ENCODE results near the gene STK4.
"Not testable (repeated sequence)": the region's sequence is repeated elsewhere in the genome, so short reads cannot be mapped to it uniquely, and the experiment has no call there.

The STK4 gene

DNA sequence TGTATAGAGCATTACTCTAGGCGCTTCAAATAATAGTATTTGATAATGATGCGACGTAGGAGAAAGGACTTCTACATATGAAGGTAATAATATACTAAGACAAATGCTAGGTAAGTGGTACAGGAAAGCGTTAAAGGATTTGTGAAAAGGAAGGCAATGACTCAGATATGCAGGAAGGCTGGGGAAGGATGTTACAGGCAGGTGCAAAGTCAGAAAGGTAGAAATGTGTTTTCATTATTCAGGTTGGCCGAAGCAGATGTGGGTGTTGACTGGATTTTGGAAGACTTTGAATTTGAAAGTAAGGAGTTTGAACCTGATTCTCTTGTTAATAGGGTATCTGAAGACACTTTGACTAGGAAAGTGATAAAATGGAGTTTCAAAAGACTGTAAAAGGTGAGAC is 51.0 kb downstream of the STK4 start:
- no peak overlapping the region for H3K27ac ChIP-seq (ENCODE audit: low read depth, low read length)
- H3K36me3 ChIP-seq (ENCODE audit: insufficient read depth, low read length) = no peaks in the 10 kb centered on the region
- no peaks in the 10 kb centered on the region for H3K27me3 ChIP-seq (ENCODE audit: control insufficient read depth in 1 of 2, insufficient read depth in 2 of 2, low read length in 2 of 2)
- no peak overlapping the region for H3K4me3 ChIP-seq (ENCODE audit: low read depth in 1 of 2, low read length in 2 of 2)
- H3K9ac ChIP-seq (ENCODE audit: low read length) = no peak overlapping the region
- peaks cover 6% of the 10 kb centered on the region for H3K4me1 ChIP-seq (ENCODE audit: insufficient read depth, low read length)
- H3K9me3 ChIP-seq (ENCODE audit: low read length) = no peaks in the 10 kb centered on the region

DNA sequence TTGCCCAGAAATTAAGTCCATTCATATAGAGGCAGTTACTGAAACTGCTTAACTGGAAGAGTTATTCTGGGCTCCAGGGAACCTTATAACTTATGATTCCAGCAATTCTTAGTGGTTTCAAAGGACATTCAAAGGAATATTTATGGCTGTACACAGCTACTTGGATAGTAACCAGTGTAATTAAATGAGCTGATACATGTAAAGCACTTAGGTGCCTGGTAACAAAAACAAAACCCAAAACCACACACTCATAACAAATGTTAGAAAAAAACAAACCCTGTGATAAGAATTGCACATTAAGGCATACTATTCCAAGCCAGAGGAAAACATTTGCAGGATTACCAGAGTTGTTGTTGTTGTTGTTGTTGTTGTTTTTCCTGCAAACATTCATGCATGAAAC is 51.5 kb downstream of the STK4 start:
- H3K4me3 ChIP-seq (ENCODE audit: low read depth in 1 of 2, low read length in 2 of 2) = no peak overlapping the region
- no peaks in the 10 kb centered on the region for H3K9me3 ChIP-seq (ENCODE audit: low read length)
- no peak overlapping the region for H3K27ac ChIP-seq (ENCODE audit: low read depth, low read length)
- no peak overlapping the region for H3K9ac ChIP-seq (ENCODE audit: low read length)
- peaks cover 6% of the 10 kb centered on the region for H3K4me1 ChIP-seq (ENCODE audit: insufficient read depth, low read length)
- H3K27me3 ChIP-seq (ENCODE audit: control insufficient read depth in 1 of 2, insufficient read depth in 2 of 2, low read length in 2 of 2) = no peaks in the 10 kb centered on the region
- no peaks in the 10 kb centered on the region for H3K36me3 ChIP-seq (ENCODE audit: insufficient read depth, low read length)

DNA sequence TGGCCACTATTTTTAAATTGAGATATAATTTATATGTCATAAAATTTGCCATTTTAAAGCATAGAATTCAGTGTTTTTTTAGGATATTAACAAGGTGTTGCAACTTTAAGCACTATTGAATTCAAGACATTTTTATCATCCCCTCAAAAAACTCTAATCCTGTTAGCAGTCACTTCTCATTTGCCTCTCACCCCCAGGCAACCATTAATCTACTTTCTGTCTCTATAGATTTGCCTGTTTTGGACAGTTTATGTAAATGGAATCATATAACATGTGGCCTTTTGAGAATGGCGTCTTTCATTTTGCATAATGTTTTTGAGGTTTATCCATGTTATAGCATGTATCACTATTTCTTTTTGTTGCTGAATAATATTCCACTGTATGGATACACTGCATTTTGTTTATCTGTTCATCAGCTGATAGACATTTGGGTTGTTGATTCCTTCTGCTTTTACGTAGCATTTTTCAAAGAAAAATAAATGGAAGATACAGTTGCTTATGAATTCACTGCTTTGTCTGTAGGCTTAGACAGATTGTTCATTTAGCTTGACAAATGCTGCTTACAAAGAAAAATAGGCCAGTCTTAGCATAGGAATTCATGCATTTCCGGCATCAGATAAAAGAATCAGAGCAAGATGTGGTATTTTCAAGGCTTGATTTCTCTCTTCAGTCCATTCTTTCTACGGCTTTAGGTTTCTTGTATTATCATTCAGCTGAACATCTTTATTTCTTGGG is 52.9 kb downstream of the STK4 start:
- Histone ChIP-seq H3K4me3 (ENCODE audit: low read depth in 1 of 2, low read length in 2 of 2) (no peak overlapping the region), H3K27ac (ENCODE audit: low read depth, low read length) (no peak overlapping the region), H3K27me3 (ENCODE audit: control insufficient read depth in 1 of 2, insufficient read depth in 2 of 2, low read length in 2 of 2) (no peaks in the 10 kb centered on the region)

DNA sequence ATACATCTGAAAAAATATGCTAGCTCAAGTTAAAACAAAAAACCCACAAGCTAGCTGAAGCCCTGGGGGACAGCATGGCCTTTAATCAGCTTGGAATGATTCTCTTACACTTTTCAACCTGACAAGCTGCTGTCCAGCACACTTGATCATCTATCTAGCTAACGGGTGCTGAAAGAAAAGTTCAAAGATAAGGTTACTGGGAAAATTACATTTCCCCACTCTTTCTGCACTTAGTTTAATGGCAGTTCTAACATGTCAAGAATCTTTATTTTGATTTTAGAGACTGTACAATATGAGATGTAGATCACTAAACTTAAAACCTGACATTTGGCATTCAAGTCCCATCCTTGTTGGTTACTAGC is 53.4 kb downstream of the STK4 start:
- Histone ChIP-seq H3K4me3 (ENCODE audit: low read depth in 1 of 2, low read length in 2 of 2) (no peak overlapping the region), H3K27ac (ENCODE audit: low read depth, low read length) (no peak overlapping the region), H3K4me1 (ENCODE audit: insufficient read depth, low read length) (peaks cover 6% of the 10 kb centered on the region), H3K36me3 (ENCODE audit: insufficient read depth, low read length) (no peaks in the 10 kb centered on the region), H3K9me3 (ENCODE audit: low read length) (no peaks in the 10 kb centered on the region), H3K9ac (ENCODE audit: low read length) (no peak overlapping the region), H3K27me3 (ENCODE audit: control insufficient read depth in 1 of 2, insufficient read depth in 2 of 2, low read length in 2 of 2) (no peaks in the 10 kb centered on the region)

More for the DNA sequence above, 52.9 kb downstream of the STK4 start:
- Histone ChIP-seq H3K9ac (ENCODE audit: low read length) (no peak overlapping the region), H3K4me1 (ENCODE audit: insufficient read depth, low read length) (peaks cover 6% of the 10 kb centered on the region), H3K36me3 (ENCODE audit: insufficient read depth, low read length) (no peaks in the 10 kb centered on the region), H3K9me3 (ENCODE audit: low read length) (no peaks in the 10 kb centered on the region)

DNA sequence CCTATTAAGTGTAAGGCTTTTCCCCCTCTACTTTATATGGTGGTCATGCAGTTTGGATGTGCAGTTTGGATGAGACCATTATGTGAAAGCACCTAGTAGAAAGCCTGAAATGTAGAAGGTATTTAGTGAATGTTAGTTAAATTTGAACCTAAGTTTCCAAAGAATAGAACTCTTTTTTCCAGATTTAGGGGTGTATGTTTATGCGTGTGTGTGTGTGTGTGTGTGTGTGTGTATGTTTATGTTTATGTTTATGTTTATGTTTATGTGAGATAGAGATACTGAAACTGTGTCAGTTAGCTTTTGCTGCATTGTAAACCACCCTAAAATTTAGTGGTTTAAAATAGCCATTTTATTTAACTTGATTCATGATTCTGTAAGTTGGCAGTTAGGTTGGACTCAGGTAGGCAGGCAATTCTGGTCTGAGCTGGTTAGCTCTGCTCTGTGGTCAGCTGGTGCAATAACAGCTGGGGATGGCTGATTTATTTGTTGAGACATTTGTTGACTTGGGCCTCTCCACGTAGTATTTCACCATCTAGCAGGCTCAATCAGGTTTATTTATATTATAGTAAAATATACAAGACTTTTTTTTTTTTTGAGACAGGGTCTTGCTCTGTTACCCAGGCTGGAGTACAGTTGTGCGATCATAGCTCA is 54.0 kb downstream of the STK4 start:
- Histone ChIP-seq H3K4me3 (ENCODE audit: low read depth in 1 of 2, low read length in 2 of 2) (no peak overlapping the region), H3K27me3 (ENCODE audit: control insufficient read depth in 1 of 2, insufficient read depth in 2 of 2, low read length in 2 of 2) (no peaks in the 10 kb centered on the region), H3K27ac (ENCODE audit: low read depth, low read length) (no peak overlapping the region), H3K9ac (ENCODE audit: low read length) (no peak overlapping the region), H3K4me1 (ENCODE audit: insufficient read depth, low read length) (peaks cover 6% of the 10 kb centered on the region), H3K36me3 (ENCODE audit: insufficient read depth, low read length) (peaks cover 5% of the 10 kb centered on the region), H3K9me3 (ENCODE audit: low read length) (no peaks in the 10 kb centered on the region)

DNA sequence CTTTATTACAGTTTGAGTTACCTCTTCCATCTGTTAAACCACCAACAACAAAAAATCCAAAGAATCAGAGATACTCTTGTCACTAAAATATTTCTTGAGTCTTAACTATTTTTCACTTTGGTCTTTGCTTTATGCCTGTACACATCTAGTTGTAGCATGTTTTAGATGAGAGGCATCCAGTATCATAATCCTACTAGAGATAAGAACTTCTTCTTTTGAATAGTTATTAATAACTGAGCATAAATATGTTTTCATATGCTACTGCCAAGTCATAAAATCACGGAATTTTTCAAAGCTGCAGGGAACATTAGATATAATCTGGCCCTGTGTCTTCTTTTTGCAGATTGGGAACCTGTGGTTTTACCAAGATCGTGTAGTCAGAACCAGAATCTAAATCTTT is 55.3 kb downstream of the STK4 start:
- H3K4me1 ChIP-seq (ENCODE audit: insufficient read depth, low read length) = peaks cover 6% of the 10 kb centered on the region
- peaks cover 18% of the 10 kb centered on the region for H3K36me3 ChIP-seq (ENCODE audit: insufficient read depth, low read length)
- H3K4me3 ChIP-seq (ENCODE audit: low read depth in 1 of 2, low read length in 2 of 2) = no peak overlapping the region
- no peak overlapping the region for H3K27ac ChIP-seq (ENCODE audit: low read depth, low read length)
- H3K9ac ChIP-seq (ENCODE audit: low read length) = no peak overlapping the region
- no peaks in the 10 kb centered on the region for H3K27me3 ChIP-seq (ENCODE audit: control insufficient read depth in 1 of 2, insufficient read depth in 2 of 2, low read length in 2 of 2)
- no peaks in the 10 kb centered on the region for H3K9me3 ChIP-seq (ENCODE audit: low read length)

DNA sequence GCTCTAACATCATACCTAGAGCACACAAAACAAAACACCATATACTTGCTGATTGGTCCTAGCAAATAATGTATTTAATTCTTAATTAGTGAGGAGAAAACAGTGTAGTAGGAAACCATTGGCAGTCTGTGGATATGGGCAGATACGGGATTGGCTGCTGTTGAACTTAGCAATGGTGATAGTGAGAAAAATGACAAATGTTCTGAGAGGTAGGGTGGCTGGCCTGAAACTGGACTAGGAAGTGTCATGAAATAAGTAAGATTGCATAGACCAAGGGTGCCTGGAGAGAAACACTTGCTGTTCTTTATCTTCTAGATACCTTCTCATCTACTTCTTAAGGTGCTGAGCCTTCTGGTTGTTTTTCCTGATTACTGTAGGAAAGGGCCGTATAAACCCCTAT is 56.8 kb downstream of the STK4 start:
- not testable (repeated sequence) for H3K4me1 ChIP-seq (ENCODE audit: insufficient read depth, low read length); H3K27me3 ChIP-seq (ENCODE audit: control insufficient read depth in 1 of 2, insufficient read depth in 2 of 2, low read length in 2 of 2); H3K27ac ChIP-seq (ENCODE audit: low read depth, low read length); H3K4me3 ChIP-seq (ENCODE audit: low read depth in 1 of 2, low read length in 2 of 2); H3K9me3 ChIP-seq (ENCODE audit: low read length); H3K9ac ChIP-seq (ENCODE audit: low read length)
- H3K36me3 ChIP-seq (ENCODE audit: insufficient read depth, low read length) = peaks cover 21% of the 10 kb centered on the region

DNA sequence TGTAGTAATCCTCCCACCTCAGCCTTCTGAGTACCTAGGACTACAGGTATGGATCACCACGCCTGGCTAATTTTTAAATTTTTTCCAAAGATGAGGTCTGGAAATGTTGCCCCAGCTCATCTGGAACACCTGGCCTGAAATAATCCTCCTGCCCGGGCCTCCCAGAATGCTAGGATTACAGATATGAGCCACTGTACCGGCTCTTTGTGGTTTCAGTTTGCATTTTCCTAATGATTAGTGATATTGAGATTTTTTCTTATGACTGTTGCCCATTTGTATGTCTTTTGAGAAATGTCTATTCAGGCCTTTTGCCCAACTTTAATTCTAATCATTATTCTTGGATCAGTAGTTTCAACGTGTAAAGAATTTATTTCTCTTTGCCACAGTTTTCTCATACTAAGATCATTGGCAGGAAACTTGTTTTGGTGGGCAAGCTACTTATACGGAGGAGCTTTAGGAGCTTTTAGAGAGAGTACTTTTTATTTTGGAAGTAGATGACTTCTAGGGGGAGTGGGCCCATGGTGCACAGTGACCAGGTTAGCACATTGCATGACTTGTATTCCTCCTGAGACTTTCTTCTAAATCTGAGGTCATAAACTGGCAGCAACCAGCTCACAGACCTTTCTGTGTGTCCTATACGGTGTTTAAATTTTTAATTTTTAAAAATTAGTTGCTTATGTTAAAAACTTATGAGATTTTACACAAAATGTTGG is 62.3 kb downstream of the STK4 start:
- H3K4me3 ChIP-seq (ENCODE audit: low read depth in 1 of 2, low read length in 2 of 2) = no peak overlapping the region
- no peak overlapping the region for H3K9ac ChIP-seq (ENCODE audit: low read length)
- H3K9me3 ChIP-seq (ENCODE audit: low read length) = no peaks in the 10 kb centered on the region
- no peaks in the 10 kb centered on the region for H3K4me1 ChIP-seq (ENCODE audit: insufficient read depth, low read length)
- H3K27ac ChIP-seq (ENCODE audit: low read depth, low read length) = no peak overlapping the region
- peaks cover 27% of the 10 kb centered on the region for H3K36me3 ChIP-seq (ENCODE audit: insufficient read depth, low read length)
- H3K27me3 ChIP-seq (ENCODE audit: control insufficient read depth in 1 of 2, insufficient read depth in 2 of 2, low read length in 2 of 2) = no peaks in the 10 kb centered on the region

DNA sequence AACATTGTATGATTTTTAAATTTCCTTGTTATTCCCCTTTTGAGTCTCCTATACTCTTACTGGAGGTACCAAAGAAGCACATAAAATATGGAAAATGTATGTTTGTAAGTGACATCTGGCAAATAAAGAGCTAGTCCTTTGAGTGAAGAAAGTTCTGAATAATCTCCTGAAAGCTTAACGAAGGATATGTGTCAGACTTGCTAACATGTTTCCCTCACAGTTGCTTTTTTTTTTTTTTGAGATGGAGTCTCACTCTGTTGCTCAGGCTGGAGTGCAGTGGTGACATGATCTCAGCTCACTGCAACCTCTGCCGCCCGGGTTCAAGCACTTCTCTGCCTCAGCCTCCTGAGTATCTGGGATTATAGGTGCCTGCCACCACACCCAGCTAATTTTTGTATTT is 63.6 kb downstream of the STK4 start:
- Histone ChIP-seq H3K27me3 (ENCODE audit: control insufficient read depth in 1 of 2, insufficient read depth in 2 of 2, low read length in 2 of 2) (no peaks in the 10 kb centered on the region), H3K9me3 (ENCODE audit: low read length) (no peaks in the 10 kb centered on the region), H3K36me3 (ENCODE audit: insufficient read depth, low read length) (peaks cover 27% of the 10 kb centered on the region), H3K27ac (ENCODE audit: low read depth, low read length) (no peak overlapping the region), H3K4me3 (ENCODE audit: low read depth in 1 of 2, low read length in 2 of 2) (no peak overlapping the region), H3K4me1 (ENCODE audit: insufficient read depth, low read length) (no peaks in the 10 kb centered on the region), H3K9ac (ENCODE audit: low read length) (no peak overlapping the region)

DNA sequence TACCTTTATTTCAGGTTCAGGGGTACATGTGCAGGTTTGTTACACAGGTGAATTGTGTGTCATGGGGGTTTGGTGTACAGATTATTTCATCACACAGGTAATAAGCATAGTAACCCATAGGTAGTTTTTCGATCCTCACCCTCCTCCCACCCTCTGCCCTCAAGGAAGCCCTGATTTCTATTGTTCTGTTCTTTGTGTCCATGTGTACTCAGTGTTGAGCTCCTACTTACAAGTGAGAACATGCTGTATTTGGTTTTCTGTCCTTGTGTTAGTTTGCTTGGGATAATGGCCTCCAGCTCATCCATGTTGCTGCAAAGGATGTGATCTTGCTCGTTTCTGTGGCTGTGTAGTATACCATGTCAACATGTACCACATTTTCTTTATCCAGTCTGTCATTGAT is 66.0 kb downstream of the STK4 start:
- H3K36me3 ChIP-seq (ENCODE audit: insufficient read depth, low read length) = peaks cover 8% of the 10 kb centered on the region
- H3K4me3 ChIP-seq (ENCODE audit: low read depth in 1 of 2, low read length in 2 of 2) = no peak overlapping the region
- no peaks in the 10 kb centered on the region for H3K9me3 ChIP-seq (ENCODE audit: low read length)
- no peak overlapping the region for H3K9ac ChIP-seq (ENCODE audit: low read length)
- H3K27ac ChIP-seq (ENCODE audit: low read depth, low read length) = no peak overlapping the region
- H3K27me3 ChIP-seq (ENCODE audit: control insufficient read depth in 1 of 2, insufficient read depth in 2 of 2, low read length in 2 of 2) = no peaks in the 10 kb centered on the region
- peaks cover 6% of the 10 kb centered on the region for H3K4me1 ChIP-seq (ENCODE audit: insufficient read depth, low read length)

DNA sequence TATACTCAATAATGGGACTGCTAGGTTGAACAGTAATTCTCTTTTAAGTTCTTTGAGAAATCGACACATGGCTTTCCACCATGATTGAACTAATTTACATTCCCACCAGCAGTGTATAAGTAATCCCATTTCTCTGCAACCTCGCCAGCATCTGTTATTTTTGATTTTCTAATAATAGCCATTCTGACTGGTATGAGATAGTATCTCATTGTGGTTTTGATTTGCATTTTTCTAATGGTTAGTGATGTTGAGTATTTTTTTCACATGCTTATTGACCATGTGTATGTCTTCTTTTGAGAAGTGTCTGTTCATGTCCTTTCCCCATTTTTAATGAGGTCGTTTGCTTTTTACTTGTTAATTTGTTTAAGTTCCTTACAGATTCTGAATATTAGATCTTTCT is 66.5 kb downstream of the STK4 start:
- Histone ChIP-seq H3K36me3 (ENCODE audit: insufficient read depth, low read length) (peaks cover 7% of the 10 kb centered on the region), H3K9ac (ENCODE audit: low read length) (no peak overlapping the region), H3K4me3 (ENCODE audit: low read depth in 1 of 2, low read length in 2 of 2) (no peak overlapping the region), H3K4me1 (ENCODE audit: insufficient read depth, low read length) (peaks cover 9% of the 10 kb centered on the region), H3K9me3 (ENCODE audit: low read length) (no peaks in the 10 kb centered on the region), H3K27me3 (ENCODE audit: control insufficient read depth in 1 of 2, insufficient read depth in 2 of 2, low read length in 2 of 2) (no peaks in the 10 kb centered on the region), H3K27ac (ENCODE audit: low read depth, low read length) (no peak overlapping the region)
